NK-92 treated with Interleukin-12 subunit alpha and Interleukin-12 subunit beta, amount 100 ng/mL, for 24 hours (cell line): ENCODE results near the gene P2RX7.
A peak's percentile ranks its signal among the peaks of the same experiment; 100 is the strongest.
"Not testable (repeated sequence)": the region's sequence is repeated elsewhere in the genome, so short reads cannot be mapped to it uniquely, and the experiment has no call there.

Experiments
- DNase-seq: peaks from one replicate; lab custom pipeline; 2025; lab: John Stamatoyannopoulos, UW

P2RX7 gene

DNA sequence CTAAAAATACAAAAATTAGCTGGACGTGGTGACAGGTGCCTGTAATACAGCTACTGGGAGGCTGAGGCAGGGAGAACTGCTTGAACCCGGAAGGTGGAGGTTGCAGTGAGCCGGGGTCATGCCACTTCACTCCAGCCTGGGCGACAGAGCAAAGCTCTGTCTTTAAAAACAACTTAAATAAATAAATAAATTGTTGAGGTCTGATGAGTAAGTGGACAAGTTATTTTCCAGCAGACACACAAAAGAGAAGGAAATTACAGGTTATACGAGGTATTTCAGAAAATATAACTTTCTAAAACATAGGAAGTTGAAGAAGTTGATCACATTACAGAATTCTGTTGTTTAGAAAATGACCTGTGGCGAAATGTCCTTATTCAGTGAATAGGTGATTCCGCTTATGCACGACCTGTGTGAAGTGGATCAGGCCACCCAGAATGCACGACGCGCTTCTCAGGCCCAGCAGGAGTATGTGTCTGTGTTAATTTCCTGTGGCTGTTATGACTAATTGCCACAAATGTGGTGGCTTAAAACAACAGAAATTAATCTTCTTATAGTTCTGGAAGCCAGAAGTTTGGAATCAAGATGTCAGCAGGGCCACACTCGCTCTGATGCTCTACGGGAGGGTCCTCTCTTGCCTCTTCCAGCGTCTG is 38.1 kb downstream of the P2RX7 start:
- peak; percentile 21 for DNase-seq

DNA sequence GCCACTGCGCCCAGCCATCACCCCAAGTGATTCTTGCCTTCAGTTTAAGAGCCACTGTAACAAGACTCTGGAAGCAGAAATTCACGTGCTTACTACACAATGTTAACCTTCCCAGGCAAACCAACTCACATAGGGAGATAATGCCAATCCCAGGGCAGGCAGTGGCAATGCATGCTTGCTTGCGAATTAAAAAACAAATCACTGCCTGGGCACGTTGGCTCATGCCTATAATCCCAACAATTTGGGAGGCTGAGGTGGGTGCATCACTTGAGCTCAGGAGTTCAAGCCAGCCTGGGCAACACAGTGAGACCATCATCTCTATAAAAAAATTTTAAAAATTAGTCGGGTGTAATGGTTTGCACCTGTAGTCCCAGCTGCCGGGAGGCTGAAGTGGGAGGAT is 39.5 kb downstream of the P2RX7 start:
- DNase-seq = no peak

DNA sequence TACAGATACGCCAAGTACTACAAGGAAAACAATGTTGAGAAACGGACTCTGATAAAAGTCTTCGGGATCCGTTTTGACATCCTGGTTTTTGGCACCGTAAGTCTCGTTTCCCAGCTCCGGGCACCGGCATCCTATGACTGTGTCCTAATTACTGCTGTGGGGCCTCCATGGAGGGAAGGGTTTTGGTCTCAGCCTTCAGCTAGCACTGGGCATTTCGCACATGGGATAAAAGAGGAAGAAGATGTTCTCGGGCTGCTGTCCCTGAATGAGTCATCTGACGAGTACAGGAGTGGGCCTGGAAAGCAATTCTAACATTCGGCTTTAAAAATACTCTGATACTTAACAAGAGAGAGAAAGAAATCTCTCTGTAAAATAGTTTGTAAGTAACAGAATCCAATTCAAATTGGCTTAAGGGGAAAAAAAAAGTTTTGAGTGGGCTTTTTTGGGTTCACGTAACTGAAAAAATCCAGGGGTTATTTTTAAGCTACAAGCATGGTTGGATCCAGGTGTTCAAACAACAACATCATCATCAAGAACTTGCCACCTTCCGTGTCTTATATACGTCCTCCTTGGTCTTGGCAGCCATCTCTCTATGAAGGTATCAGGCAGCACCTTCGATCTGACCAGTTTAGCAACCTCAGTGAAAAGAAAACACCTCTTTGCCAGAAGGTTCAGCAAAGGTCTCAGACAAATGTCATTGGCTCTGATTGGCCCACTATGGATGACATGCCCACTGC is 42.9 kb downstream of the P2RX7 start:
- DNase-seq = no peak

DNA sequence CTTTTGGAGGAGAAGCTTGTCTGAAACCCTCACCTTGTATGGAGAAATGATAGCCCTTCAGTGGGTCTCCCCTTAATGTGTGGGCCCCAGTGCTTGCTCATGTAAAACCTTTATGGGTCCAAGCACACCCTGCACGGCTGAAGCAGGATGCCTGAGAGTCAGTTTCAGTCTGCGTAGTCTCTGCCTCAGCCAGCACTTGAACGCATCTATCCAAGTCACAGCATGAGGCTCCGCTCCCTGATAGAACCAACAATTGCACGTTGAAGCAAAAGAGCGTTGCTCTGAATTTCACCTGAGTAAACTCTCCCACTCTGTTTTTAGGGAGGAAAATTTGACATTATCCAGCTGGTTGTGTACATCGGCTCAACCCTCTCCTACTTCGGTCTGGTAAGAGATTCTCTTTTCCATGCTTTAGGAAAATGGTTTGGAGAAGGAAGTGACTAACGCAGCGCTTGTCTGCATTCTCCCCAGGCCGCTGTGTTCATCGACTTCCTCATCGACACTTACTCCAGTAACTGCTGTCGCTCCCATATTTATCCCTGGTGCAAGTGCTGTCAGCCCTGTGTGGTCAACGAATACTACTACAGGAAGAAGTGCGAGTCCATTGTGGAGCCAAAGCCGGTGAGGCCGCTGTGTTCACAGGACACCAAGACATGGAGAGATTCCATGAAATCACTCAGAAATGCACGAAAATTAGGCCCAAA is 44.3 kb downstream of the P2RX7 start:
- no peak for DNase-seq

- DNase-seq = no peak
These were observed 48.5 kb downstream of the P2RX7 start for GRCh38 chr12:121181181-121181580.

- DNase-seq = no peak
These were observed 49.7 kb downstream of the P2RX7 start for GRCh38 chr12:121182222-121182893.

- no peak for DNase-seq
These were observed 51.7 kb downstream of the P2RX7 start for GRCh38 chr12:121184425-121184824.

- DNase-seq = no peak
These were observed 52.6 kb downstream of the P2RX7 start for GRCh38 chr12:121184984-121185889.

DNA sequence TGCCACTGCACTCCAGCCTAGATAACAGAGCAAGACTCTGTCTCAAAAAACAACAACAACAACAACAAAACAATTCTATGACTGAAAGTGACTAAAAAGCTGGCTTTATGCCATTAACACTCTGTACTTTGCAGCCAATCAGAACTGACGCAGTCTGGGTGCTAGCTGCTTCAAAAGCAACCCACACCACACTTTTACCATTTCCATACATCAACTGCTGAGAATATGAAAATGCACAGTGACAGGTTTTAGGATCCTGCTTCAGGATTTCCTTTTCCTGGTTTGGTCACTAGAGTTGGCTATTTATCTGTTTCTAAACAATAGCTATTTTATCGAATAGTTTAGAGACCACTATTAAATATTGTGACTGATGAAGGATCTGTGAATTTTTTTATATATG is 54.1 kb downstream of the P2RX7 start:
- DNase-seq = no peak

GRCh38 chr12:121187501-121187900 is 54.8 kb downstream of the P2RX7 start:
- no peak for DNase-seq

GRCh38 chr12:121188227-121188626 is 55.6 kb downstream of the P2RX7 start:
- DNase-seq = no peak

DNA sequence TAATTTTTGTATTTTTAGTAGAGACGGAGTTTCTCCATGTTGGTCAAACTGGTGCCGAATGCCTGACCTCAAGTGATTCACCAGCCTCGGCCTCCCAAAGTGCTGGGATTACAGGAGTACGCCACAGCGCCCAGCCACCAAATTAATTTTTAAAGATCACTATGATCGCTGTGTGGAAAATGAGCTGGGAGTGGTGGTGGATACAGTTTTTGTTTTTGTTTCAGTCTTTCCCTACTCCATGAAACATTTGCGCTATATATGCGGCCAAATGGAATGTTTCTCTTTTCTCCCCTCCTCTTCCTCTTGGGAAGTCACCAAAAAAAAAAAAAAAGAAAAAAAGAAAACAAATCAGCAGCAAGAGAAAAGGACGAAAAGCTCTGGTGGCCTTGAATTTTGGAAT is 56.5 kb downstream of the P2RX7 start:
- DNase-seq = no peak

GRCh38 chr12:121189619-121190155 is 57.0 kb downstream of the P2RX7 start:
- DNase-seq = no peak

DNA sequence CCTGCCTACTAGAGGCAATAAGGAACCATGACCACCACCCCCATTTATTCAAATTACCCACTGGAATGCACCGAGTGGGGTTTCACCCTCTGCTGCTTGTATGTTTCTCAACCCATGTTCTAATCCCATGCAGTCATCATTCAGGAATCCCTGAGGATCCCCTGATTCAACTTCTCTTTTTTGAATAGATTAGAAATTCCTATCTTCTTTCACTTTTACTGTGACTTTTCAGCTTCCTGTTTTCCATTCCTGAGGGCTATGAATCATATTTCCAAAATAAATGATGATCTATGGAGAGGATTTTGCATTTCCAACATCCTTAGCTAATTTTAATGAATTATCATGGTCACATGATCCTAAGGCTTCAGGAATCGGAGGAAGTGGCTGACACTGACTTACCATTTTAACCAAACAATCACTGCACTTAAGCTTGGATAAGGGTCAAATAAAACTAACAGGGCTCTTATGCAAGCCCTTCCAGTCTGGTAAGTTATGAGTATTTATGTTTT is 57.9 kb downstream of the P2RX7 start:
- DNase-seq = no peak

DNA sequence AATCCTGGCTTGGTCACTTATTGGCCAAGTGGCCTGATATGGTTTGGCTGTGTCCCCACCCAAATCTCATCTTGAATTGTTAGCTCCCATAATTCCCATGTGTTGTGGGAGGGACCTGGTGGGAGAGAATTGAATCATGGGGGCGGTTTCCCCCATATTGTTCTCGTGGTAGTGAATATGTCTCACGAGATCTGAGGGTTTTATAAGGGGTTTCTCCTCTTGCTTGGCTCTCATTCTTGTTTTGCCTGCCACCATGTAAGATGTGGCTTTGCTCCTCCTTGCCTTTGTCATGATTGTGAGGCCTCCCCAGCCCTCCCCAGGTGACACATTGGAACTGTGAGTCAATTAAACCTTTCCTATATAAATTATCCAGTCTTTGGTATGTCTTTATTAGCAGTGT is 58.5 kb downstream of the P2RX7 start:
- DNase-seq = no peak

DNA sequence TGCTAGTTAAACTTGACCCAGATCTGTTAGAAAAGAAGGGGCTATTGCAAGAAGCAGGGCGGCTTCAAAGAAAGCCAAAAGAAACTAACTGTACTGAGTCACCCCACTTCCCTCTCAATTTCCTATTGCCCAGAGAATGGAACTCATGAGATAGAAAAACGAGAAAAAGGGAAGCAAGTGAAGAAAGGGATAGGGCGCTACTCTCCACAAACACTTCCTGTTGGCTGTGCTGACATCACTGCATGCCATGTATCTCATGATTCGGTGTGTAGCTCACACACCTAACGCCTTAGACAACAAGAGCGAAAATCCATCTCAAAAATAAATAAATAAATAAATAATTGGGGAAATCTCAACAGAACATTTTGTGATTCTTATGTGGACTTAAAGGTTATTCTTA is 64.2 kb downstream of the P2RX7 start:
- DNase-seq = no peak

DNA sequence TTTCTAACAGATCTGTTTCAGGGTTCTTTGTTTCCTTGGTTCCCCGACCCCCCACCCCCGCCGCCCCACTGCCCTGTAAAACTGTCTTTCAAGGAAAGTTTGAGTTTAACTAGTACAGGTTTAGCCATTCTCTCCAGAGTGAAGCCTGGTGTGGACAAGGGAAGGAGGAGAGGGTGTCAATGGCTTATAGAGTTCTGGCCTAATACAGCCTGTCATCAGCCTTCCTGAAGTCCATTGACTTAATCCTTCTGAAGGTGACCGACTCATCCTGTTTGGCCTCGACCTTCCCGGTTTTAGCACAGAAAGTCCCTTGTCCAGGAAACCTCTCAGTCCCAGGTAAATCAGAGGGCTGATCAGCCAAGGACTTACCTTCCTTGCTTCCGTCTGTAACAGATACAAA is 66.3 kb downstream of the P2RX7 start:
- DNase-seq = no peak

DNA sequence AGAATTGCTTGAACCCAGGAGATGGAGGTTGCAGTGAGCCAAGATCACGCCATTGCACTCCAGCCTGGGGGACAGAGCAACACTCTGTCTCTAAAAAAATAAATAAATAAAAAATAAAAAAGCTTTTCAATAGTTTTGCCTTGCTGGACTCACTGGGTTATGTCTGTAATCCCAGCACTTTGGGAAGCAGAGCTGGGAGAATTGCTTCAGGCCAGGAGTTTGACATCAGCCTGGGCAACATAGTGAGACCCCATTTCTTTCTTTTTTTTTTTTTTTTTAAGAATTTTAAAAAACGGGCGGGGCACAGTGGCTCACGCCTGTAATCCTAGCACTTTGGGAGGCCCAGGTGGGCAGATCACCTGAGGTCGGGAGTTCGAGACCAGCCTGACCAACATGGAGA is 68.5 kb downstream of the P2RX7 start:
- not testable (repeated sequence) for DNase-seq

GRCh38 chr12:121202407-121203355 is 70.0 kb downstream of the P2RX7 start:
- no peak for DNase-seq

- DNase-seq = no peak
These were observed 70.8 kb downstream of the P2RX7 start for GRCh38 chr12:121203482-121203881.
